Neutrophil (primary cell): ENCODE measurements around the gene THRAP3.
"Not testable (repeated sequence)": the region's sequence is repeated elsewhere in the genome, so short reads cannot be mapped to it uniquely, and the experiment has no call there.

ENCODE experiments used
- H3K27ac ChIP-seq: fragments of 200-600 bp; sonication (generic); 2 replicates; pipeline ENCODE4 v1.5.1; 2016; ENCODE audit warnings: mild to moderate bottlenecking, moderate library complexity
- H3K27me3 ChIP-seq: fragments of 200-600 bp; sonication (generic); 2 replicates; pipeline ENCODE4 v1.6.0; 2016; ENCODE audit warnings: mild to moderate bottlenecking
- H3K36me3 ChIP-seq: fragments of 200-600 bp; sonication (generic); 2 replicates; pipeline ENCODE4 v1.5.1; 2017
- H3K4me1 ChIP-seq, 2 experiments: fragments of 200-600 bp in 1 of 2; sonication (generic) in 1 of 2; 1 replicate in 1 of 2; 2 replicates in 1 of 2; pipeline versions ENCODE4 v1.5.1 to v1.6.1; 2013 to 2016; ENCODE audit warnings: low read depth in 1 of 2, low read length in 1 of 2, mild to moderate bottlenecking in 1 of 2, moderate library complexity in 1 of 2; ENCODE audit not compliant: control insufficient read depth in 1 of 2, insufficient read depth in 1 of 2
- H3K4me3 ChIP-seq, 2 experiments: fragments of 200-600 bp in 1 of 2; sonication (generic) in 1 of 2; 1 replicate in 1 of 2; 2 replicates in 1 of 2; pipeline ENCODE4 v1.5.1; 2013 to 2016; ENCODE audit warnings: low read depth in 1 of 2, low read length in 1 of 2, mild to moderate bottlenecking in 1 of 2, moderate library complexity in 1 of 2
- H3K9me3 ChIP-seq: fragments of 200-600 bp; sonication (generic); 2 replicates; pipeline ENCODE4 v1.5.1; 2016
- CTCF ChIP-seq: fragments of 200-600 bp; sonication (generic); IDR thresholded peaks from 2 replicates; pipeline ENCODE4 v1.5.1; 2016; ENCODE audit warnings: antibody characterized with exemption

Gene THRAP3

DNA sequence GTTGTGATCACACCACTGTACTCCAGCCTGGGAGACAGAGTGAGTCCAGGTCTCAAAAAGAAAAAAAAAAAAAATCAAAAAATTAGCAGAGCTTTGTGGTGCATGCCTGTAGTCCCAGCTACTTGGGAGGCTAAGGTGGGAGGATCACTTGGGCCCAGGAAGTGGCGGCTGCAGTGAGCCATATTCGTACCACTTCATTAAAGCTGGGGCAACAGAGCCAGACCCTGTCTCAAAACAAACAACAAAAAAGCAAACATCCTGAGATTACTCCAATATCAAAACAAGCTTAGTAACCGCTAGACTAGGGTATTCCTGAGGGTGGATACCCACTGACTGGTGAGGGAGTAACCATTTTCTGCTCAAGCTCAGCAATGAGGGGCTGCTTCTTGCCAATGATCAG is 12.9 kb upstream of the THRAP3 start:
- Histone ChIP-seq H3K27me3 (no peaks in the 10 kb centered on the region), H3K9me3 (no peaks in the 10 kb centered on the region), H3K4me3 (no peak overlapping the region), H3K4me1 (peaks cover 23 to 26% of the 10 kb centered on the region in 2 experiments), H3K36me3 (no peaks in the 10 kb centered on the region), H3K27ac (no peak overlapping the region)
- no peak for TF ChIP-seq CTCF

DNA sequence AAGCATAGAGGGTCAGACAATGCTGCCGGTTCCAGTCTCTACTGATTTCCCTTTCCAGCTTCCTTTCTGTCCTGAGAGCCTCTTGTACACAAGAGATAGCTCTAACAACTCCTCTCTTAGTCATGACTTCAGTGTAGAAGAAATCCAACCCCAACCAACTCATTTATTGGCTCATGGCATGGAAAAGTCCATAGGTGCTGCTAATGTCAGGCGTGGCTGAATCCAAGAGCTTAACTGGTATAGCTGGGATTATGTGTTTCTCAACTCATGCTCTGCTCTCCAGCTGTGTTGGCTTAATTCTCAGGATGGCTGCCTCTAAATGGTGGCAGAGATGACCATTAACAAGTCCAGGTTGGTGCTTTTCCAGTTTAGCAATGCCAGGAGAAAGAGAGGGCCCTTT is 12.4 kb upstream of the THRAP3 start:
- Histone ChIP-seq H3K9me3 (no peaks in the 10 kb centered on the region), H3K4me3 (no peak overlapping the region), H3K27ac (no peak overlapping the region), H3K36me3 (no peaks in the 10 kb centered on the region), H3K27me3 (no peaks in the 10 kb centered on the region), H3K4me1 (peaks cover 23 to 26% of the 10 kb centered on the region in 2 experiments)
- TF ChIP-seq CTCF = no peak

DNA sequence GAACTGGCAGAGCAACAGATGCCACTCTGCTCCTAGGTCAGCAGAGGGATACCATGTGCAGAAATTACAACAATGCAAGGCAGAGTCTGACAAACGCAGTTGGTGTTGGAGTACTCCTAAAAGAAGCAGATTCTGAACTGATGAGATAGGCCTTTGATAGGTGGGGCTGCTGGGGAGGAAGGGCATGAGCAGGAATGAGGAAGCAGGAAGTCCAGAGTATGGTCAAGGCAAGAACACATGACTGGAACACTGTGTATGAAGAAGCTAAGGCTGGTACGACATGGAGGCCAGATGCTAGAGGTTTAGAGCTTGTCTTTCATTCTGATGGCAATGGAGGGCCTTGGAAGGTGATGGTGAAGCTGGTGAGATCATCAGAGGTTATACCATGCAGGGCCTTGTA is 11.5 kb upstream of the THRAP3 start:
- Histone ChIP-seq H3K4me3 (no peak overlapping the region), H3K27me3 (no peaks in the 10 kb centered on the region), H3K27ac (peak overlapping the region; percentile 54), H3K36me3 (no peaks in the 10 kb centered on the region), H3K4me1 (peaks cover 28% of the 10 kb centered on the region in 2 experiments), H3K9me3 (no peaks in the 10 kb centered on the region)
- TF ChIP-seq CTCF = no peak

- no peak for TF ChIP-seq CTCF
- H3K36me3 ChIP-seq = no peaks in the 10 kb centered on the region
- peak overlapping the region; percentile 61 for H3K27ac ChIP-seq
- H3K9me3 ChIP-seq = no peaks in the 10 kb centered on the region
- H3K27me3 ChIP-seq = no peaks in the 10 kb centered on the region
- H3K4me1 ChIP-seq = peaks cover 23 to 24% of the 10 kb centered on the region in 2 experiments
- H3K4me3 ChIP-seq = peak overlapping the region in 1 of 2 experiments; percentile 7
Observed at GRCh38 chr1:36217670-36218069, 6.6 kb upstream of the THRAP3 start.

GRCh38 chr1:36221901-36222300 is 2.3 kb upstream of the THRAP3 start:
- peaks cover 48% of the 10 kb centered on the region in 2 experiments for H3K4me1 ChIP-seq
- not testable (repeated sequence) for H3K27ac ChIP-seq

GRCh38 chr1:36222481-36223380 is 1.5 kb upstream of the THRAP3 start:
- Histone ChIP-seq H3K9me3 (no peaks in the 10 kb centered on the region), H3K4me1 (peaks cover 44 to 46% of the 10 kb centered on the region in 2 experiments), H3K36me3 (peaks cover 16% of the 10 kb centered on the region), H3K27ac (peak overlapping the region; percentile 98), H3K27me3 (no peaks in the 10 kb centered on the region), H3K4me3 (peak overlapping the region; percentile 88 to 90)
- TF ChIP-seq CTCF = no peak

More at GRCh38 chr1:36221901-36222300, 2.3 kb upstream of the THRAP3 start:
- not testable (repeated sequence) for H3K27me3 ChIP-seq, H3K9me3 ChIP-seq, H3K36me3 ChIP-seq, H3K4me3 ChIP-seq
